ENCODE measurements around the gene MYO18B.

Gene MYO18B

DNA sequence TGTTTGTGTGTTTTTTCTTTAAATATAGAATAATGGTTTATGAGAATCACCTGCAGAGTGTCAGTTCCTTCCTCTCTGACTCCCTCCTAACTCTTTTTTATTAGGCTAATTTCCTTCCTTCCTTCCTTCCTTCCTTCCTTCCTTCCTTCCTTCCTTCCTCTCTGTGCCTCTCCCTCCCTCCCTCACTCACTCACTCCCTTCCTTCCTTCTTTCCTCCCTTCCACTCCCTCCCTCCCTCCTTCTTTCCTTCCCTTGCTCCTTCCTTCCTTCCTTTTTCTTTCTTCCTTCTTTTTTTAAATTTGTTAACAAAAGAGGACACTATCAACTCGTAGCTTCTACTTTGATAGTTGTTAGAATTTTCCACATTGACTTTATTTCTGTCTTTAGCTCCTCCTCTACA, 274.9 kb downstream of the MYO18B start:
- DNase-seq: no peak

DNA sequence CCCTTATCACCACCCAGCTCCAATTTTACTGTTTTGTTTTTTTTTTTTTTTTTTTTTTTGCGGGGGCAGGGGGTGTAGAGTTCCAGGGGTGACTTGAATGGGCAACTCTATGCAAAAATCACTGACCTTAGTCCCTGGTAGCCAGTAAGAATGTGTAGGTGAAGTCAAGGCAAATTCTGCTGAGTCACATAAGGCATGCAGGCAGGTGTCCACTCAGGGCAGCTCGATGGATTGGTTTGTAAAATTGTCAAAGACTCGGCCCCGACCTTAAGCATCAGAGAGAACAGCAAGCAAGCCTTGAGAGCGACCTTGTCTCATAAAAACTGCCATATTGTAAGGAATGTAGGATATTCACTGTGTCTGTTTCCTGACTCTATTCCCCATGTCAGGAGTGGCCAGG, 275.9 kb downstream of the MYO18B start:
- no peak for DNase-seq

- DNase-seq: no peak
These were observed 277.6 kb downstream of the MYO18B start for GRCh38 chr22:26019596-26019995.

GRCh38 chr22:26021516-26021915, 279.5 kb downstream of the MYO18B start:
- DNase-seq: no peak

- DNase-seq: no peak
These were observed 281.3 kb downstream of the MYO18B start for GRCh38 chr22:26023104-26023775.

GRCh38 chr22:26025626-26026025, 283.6 kb downstream of the MYO18B start:
- no peak for DNase-seq

- no peak for DNase-seq
These were observed 285.4 kb downstream of the MYO18B start for GRCh38 chr22:26027341-26027740.

GRCh38 chr22:26031641-26032040, 289.7 kb downstream of the MYO18B start:
- DNase-seq: no peak

GRCh38 chr22:26033071-26033470, 291.1 kb downstream of the MYO18B start:
- no peak for DNase-seq

GRCh38 chr22:26033586-26033985, 291.6 kb downstream of the MYO18B start:
- no peak for DNase-seq

GRCh38 chr22:26035523-26035922, 293.5 kb downstream of the MYO18B start:
- DNase-seq: no peak

DNA sequence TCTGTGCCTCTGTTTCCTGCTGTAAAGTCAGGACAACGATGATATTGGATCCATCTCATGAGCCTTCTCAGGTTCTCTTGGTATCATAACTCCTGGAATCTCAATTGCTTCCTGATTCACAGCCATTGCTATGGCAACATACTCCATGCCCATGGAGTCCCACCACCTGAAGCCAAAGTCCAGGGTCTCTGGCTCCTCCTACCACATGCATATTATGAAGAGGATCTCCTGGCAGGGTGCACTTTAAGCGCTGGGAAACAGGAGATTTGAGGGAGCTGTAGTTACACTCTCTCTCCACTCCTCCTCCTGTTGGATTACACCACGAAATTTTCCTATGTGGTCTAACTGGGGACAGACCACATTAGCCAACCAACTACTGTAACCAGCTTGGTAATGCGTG, 296.4 kb downstream of the MYO18B start:
- no peak for DNase-seq

- DNase-seq: no peak
These were observed 299.9 kb downstream of the MYO18B start for GRCh38 chr22:26041931-26042330.

- no peak for DNase-seq
These were observed 301.0 kb downstream of the MYO18B start for GRCh38 chr22:26043031-26043430.

GRCh38 chr22:26045051-26045450, 303.1 kb downstream of the MYO18B start:
- DNase-seq: no peak

DNA sequence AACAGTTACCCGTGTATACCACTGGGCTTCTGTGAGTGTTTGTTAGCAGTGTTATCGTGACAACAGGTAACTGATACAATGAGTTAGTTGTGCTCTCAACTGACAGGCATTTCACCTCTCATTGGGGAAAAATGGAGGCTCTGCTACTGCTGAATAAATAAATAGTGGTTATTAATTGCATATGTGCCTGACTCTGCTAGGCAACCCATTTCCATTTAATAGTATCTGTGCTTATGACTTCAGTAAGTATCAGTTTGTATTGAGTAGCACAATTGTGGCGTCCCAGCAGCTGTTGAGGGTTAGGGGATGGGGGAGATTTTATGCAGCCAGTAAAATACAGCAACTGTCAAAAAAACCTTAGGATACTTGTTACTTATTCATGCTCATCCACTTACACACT, 303.9 kb downstream of the MYO18B start:
- no peak for DNase-seq

DNA sequence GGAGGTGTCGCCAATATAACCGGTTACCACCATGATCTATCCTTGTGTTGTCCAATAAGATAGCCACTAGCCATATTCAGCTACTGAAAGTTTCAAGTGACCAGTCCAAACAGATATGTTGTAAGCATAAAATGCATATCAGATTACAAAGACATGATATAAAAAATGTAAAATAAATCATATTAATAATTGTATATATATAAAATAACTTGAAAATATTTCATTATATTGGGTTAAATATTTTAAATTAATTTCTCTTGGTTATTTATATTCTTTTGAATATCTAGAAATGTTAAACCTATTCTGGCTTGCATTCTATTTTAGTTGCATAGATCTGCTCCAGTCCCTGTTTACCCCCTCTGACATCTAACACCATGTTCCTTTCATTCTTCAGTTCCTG, 305.5 kb downstream of the MYO18B start:
- no peak for DNase-seq

DNA sequence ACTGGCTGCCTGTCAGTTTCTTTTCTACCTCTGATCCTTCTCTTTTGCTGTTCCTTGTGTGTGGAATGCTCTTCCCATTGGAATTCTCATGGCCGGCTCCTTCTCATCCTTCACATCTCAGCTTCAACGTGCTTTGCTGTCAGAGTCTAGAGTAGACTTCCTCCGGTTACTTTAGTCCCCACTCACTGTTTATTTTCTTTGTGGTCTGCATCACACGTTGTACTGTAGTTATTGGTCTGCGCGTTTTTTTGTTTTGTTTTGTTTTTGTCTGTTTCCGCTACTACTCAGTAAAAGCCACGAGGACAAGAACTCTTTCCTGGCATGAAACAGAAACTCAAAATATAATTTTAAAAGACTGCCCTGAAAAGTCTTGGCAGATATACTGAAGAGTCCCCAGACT, 305.9 kb downstream of the MYO18B start:
- no peak for DNase-seq

GRCh38 chr22:26050079-26050478, 308.1 kb downstream of the MYO18B start:
- DNase-seq: no peak

GRCh38 chr22:26053737-26054316, 311.8 kb downstream of the MYO18B start:
- no peak for DNase-seq

DNA sequence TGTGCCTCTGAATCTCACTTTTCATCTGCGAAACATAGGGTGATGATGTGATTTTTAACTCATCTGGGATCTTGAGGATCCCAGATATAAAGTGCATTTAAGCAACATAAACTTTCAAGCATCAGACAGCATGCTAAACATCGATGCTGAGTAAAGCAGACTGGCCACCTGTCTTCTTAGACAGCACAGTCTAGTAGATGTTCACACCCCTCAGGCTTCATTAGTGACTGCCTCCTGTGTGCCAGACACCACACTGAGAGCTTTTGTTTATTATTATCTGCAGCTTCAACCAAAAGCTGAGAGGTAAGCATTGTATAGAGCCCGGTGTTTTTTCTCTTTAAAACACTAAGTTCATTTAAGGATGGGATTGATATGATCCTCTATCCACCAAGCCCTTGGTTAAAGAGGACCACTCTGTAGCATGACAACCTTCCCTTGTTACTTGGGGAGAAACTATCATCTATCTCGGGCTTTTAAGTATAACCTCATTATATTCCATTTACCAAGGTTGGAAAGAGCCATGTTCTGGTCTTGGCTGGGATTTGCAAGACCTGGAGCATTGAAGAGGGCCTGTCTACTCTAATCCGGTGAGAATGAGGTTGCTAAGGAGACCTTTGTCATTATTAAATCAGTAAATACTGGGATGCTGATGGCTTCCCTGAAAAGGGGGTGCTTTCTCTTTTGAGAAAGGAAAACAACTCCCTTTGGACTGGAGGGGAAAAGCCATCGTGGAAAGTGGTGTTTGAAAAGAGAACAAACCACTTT, 313.0 kb downstream of the MYO18B start:
- no peak for DNase-seq

- no peak for DNase-seq
These were observed 313.7 kb downstream of the MYO18B start for GRCh38 chr22:26055693-26056092.

DNA sequence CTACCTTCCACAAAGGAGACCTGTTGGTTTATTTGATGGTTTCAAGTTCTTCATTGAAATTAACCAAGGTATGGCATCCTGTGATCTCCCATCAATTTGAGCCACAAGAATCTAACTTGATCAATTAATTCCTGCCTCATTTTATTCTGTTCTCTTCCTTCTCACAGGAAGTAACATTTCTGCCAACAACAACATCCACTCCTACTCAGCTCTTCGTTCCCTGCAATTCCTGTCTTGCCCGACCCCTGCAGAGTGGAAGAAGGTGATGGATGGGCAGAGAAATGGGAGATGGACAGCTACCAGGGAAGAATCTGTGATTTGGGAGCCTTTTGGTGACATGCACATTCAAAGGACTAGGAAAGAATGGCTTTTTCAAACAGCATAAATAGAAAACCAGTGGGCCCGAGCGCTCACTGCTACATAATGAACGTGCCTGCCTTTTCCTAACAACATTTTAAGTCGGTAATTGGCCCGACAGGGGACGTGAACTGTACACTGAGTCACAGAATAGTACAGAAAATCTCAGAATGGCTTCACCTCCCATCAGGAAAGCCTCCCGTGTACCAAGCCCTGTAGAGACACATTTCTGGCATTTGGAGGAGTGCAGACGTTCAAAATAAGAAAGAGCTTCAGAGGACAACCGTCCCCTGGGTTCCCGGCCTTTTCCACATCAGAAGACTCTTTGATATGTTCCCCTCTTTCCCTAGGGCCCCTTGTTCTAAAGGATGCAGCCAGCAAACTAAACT, 314.6 kb downstream of the MYO18B start:
- DNase-seq: no peak

DNA sequence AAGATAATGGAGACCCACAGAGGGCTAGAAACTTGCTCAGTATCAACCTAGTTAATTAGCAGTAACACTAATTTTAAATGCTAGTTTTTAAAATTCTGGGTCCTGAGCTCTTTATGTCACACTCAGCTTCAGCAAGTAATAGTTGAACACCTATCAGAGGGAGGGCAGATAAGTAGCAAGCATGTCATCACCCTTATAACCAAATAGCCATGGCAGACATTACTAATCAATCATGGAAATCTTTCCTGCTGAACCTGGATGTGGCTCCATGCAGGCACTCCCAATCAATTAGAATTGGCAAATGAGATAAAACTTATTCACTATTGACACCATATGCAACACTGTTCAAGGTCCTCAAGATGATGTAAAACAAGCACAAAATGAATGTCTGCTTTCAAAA, 315.7 kb downstream of the MYO18B start:
- DNase-seq: no peak
